ENCODE results near the gene STN1. TPM values are rescaled to one million over a fixed set of nuclear protein-coding genes. Genes with fewer than 3 reads are reported as not detected.

The STN1 gene
- total RNA-seq, 1 donor from 2014 or later, result 21.5 TPM

DNA sequence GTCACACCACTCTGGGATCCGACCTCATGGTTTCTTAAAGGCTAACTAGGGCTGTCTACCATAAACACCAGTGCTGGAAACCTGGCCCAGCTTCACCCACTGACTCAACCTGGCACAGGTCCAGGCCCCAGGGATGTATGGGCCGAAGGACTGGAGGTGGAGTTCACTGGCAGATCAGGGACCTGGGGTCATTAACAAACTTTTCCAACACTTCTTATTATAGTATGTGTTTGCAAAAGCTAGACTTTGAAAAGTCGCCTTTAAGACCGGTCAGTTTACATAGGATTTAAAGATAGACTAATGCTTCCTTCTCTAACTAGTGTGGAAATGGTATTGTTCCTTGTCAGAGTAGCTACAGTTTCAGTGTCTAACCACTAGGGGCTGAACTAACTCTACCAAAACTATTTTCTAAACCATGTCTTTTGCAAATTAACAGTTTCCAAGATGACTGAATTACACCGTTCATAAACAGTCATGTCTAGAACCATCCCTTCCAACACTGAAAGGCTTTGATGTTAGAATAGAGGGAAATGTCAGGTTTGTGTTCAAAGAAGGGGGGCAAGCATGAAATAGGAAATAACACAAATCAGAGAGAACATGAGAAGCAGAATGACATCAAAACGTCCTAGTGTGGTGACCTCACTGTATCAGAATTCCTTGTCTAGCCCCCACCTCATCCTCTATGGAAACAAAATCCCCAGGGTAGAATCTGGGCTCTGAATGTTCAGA is 29.7 kb downstream of the STN1 start:
- Mint-ChIP-seq H3K4me3 (ENCODE audit: unreplicated experiment) (no peak overlapping the region), H3K27ac (ENCODE audit: unreplicated experiment) (peak overlapping the region; percentile 73), H3K36me3 (ENCODE audit: unreplicated experiment) (peaks cover 14% of the 10 kb centered on the region), H3K27me3 (ENCODE audit: unreplicated experiment) (no peaks in the 10 kb centered on the region), H3K9me3 (ENCODE audit: unreplicated experiment) (no peaks in the 10 kb centered on the region), H3K4me1 (ENCODE audit: unreplicated experiment) (peaks cover 25% of the 10 kb centered on the region)
- no peak for DNase-seq (ENCODE audit: extremely low spot score, unreplicated experiment)
- TF ChIP-seq, protein P1, sequence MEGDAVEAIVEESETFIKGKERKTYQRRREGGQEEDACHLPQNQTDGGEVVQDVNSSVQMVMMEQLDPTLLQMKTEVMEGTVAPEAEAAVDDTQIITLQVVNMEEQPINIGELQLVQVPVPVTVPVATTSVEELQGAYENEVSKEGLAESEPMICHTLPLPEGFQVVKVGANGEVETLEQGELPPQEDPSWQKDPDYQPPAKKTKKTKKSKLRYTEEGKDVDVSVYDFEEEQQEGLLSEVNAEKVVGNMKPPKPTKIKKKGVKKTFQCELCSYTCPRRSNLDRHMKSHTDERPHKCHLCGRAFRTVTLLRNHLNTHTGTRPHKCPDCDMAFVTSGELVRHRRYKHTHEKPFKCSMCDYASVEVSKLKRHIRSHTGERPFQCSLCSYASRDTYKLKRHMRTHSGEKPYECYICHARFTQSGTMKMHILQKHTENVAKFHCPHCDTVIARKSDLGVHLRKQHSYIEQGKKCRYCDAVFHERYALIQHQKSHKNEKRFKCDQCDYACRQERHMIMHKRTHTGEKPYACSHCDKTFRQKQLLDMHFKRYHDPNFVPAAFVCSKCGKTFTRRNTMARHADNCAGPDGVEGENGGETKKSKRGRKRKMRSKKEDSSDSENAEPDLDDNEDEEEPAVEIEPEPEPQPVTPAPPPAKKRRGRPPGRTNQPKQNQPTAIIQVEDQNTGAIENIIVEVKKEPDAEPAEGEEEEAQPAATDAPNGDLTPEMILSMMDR (IDR thresholded peaks at IDR 0.05), result peak; percentile 82

DNA sequence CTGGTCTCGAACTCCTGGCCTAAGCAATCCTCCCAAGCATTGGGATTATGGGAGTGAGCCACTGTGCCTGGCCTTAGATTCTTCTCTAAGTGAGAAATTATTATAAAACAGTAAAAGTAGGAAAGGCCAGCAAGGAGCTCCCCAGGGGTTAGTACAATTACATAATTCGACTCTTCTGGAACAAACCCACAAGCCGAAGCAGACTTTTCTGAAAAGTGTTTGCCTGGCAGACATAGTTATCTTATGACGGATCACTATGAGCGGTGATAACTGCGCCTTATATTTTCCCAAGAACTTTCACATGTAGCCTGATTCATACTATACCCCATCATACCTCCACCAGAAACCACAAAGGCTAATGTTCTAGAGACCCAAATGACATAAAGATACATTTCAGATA is 32.4 kb downstream of the STN1 start:
- Mint-ChIP-seq H3K27ac (ENCODE audit: unreplicated experiment) (no peak overlapping the region), H3K4me1 (ENCODE audit: unreplicated experiment) (peaks cover 24% of the 10 kb centered on the region), H3K36me3 (ENCODE audit: unreplicated experiment) (peaks cover 11% of the 10 kb centered on the region), H3K4me3 (ENCODE audit: unreplicated experiment) (no peak overlapping the region), H3K9me3 (ENCODE audit: unreplicated experiment) (no peaks in the 10 kb centered on the region), H3K27me3 (ENCODE audit: unreplicated experiment) (no peaks in the 10 kb centered on the region)
- no peak for DNase-seq (ENCODE audit: extremely low spot score, unreplicated experiment)
- TF ChIP-seq, protein P1 (IDR thresholded peaks at IDR 0.05), result no peak

GRCh38 chr10:103884681-103885139 is 33.3 kb downstream of the STN1 start:
- peaks cover 24% of the 10 kb centered on the region for H3K4me1 Mint-ChIP-seq (ENCODE audit: unreplicated experiment)
- no peak overlapping the region for H3K27ac Mint-ChIP-seq (ENCODE audit: unreplicated experiment)
- peaks cover 17% of the 10 kb centered on the region for H3K36me3 Mint-ChIP-seq (ENCODE audit: unreplicated experiment)
- TF ChIP-seq, protein P1 (IDR thresholded peaks at IDR 0.05), result peak; percentile 81
- H3K9me3 Mint-ChIP-seq (ENCODE audit: unreplicated experiment), result no peaks in the 10 kb centered on the region
- H3K4me3 Mint-ChIP-seq (ENCODE audit: unreplicated experiment), result no peak overlapping the region
- DNase-seq (ENCODE audit: extremely low spot score, unreplicated experiment), result no peak
- H3K27me3 Mint-ChIP-seq (ENCODE audit: unreplicated experiment), result no peaks in the 10 kb centered on the region

DNA sequence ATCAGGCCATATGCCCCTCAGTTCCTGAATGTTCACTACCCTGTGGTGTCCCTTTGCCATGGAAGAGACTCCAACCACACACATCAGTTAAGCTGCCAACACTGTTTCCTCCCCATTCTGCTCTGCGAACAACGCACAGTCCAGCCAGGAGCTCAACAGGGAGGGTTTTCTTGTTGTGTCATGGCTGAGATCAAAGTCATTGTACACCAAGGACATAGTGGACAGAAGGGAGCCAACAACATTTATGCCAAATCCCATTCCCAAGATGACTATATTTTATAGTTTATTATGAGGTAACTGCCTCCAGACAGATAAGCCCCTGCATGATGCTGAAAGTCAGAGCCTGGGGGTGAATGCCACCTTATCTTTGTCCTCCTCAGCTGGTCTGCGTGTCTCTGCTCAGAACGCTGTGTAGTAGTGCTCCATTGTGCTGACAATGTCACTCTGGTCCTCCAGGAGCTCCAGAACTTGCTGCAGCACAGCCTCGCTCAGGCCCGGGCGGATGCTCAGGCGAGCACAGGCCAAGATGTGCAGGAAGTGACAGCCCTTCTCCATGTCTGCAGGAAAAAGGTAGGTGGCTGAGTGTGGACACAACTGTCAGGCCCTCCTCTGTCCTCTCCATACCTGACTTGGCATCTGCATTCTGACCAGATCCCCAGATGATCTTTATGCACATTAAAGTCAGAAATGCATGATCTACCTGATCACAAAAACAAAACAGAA is 35.5 kb downstream of the STN1 start:
- Mint-ChIP-seq H3K4me1 (ENCODE audit: unreplicated experiment) (peaks cover 3% of the 10 kb centered on the region), H3K27ac (ENCODE audit: unreplicated experiment) (no peak overlapping the region), H3K4me3 (ENCODE audit: unreplicated experiment) (no peak overlapping the region), H3K27me3 (ENCODE audit: unreplicated experiment) (no peaks in the 10 kb centered on the region), H3K9me3 (ENCODE audit: unreplicated experiment) (no peaks in the 10 kb centered on the region), H3K36me3 (ENCODE audit: unreplicated experiment) (peaks cover 38% of the 10 kb centered on the region)
- TF ChIP-seq, protein P1 (IDR thresholded peaks at IDR 0.05), result no peak
- DNase-seq (ENCODE audit: extremely low spot score, unreplicated experiment), result no peak

Measured in osteocyte (in vitro differentiated cells).